NCI-H2107 treated with DMSO at 0.1 percent for 48 hours (cell line): Measurements from ENCODE around the gene CAPN3.

ENCODE experiments used
- DNase-seq: peaks from one replicate; lab custom pipeline; 2025; ENCODE audit not compliant: unreplicated experiment; lab: John Stamatoyannopoulos, UW

Gene CAPN3

DNA sequence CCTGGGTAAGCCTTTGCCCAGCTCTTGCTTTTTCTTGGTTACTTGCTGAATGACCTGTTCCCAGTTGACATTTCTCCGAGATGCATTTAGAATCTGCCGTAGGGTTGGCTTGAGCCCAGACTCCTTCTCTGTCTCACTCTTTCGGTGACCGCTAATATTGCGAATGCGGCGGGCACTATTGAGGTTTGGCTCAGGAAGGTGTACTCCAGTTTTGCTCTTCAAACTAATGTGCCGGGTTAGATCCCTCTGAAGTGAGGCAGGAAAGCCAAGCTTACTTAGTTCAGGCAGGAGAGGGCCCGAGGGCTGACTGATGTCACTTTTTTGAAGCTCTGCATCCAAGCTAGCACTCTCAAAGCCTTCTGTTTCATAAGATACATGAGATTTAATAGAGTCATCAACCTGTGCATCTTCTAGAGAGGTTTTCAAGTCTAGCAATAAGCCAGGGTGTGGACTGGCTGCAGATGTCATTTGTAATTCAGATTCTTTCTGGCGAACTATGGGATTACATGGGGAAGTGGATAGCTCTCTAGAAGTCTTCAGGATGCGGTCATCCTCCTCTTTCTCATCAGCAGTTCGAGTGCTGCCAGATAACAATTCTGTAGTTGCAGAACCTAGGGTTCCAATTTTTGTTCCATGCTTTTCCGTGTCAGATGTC is 90.6 kb downstream of the CAPN3 start:
- no peak for DNase-seq

DNA sequence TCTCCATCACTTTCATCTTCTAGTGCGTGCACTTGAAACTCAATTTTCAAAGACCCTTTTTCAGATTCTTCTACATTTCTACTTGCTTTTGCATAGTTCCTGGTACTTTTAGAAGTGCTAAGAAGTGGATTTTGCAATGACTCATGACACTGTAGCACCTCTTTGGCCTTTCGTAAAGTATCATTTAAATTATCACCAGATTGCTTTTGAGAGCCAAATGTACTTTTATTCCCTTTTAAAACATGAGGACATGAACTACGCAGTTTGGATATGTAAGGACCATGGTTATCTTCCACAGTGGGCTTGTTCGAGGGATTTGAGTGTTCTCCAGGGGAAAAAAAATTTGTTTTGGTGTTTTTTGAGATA is 91.1 kb downstream of the CAPN3 start:
- no peak for DNase-seq

DNA sequence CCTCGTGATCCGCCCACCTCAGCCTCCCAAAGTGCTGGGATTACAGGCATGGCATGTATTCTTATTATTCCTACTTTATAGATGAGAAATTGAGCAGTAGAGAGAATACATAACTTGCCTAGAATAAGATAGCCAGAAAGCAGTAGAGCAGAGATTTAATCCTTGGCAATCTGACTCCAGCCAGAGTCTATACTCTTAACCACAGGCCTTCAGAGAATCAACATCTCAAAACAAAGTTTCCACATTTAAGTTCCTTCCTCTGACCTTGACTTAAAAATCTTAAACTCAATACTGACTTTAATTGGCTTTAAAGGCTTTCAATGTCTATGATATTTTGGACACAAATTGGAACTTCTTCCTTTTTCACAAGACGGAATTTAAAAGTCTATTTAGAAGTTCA is 94.5 kb downstream of the CAPN3 start:
- no peak for DNase-seq

DNA sequence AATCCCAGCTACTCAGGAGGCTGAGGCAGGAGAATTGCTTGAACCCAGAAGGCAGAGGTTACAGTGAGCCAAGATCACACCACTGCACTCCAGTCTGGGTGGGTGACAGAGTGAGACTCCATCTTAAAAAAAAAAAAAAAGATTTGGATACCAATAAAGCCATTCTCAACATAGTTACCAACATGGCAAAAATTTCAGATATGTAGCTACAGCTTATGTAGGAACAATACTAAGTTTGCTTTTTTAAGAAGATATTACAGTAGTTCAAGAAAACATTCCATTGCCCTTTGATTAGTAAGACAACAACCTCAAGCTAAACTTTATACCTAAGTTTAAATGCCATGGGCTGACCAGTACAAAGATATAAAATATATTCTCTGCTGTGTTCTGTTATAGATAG is 97.2 kb downstream of the CAPN3 start:
- no peak for DNase-seq

DNA sequence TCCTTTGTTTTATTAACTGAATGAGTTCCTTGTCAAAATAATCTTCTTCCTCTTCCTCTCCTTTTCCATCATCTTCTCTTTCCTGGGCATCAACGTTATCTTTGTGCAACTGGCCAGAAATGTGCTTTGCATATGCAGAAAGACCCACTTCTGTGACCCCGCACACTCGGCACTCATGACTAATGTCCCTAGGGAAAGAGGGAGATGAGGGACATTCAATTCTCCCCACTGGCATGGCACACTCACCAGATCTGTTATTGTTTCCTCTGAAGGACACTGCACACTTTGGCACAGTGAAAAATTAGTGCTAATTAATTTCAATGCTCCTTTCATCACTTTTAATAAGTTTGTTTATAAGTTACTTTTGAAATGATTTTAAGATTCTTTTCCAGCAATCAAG is 97.7 kb downstream of the CAPN3 start:
- DNase-seq, result no peak

DNA sequence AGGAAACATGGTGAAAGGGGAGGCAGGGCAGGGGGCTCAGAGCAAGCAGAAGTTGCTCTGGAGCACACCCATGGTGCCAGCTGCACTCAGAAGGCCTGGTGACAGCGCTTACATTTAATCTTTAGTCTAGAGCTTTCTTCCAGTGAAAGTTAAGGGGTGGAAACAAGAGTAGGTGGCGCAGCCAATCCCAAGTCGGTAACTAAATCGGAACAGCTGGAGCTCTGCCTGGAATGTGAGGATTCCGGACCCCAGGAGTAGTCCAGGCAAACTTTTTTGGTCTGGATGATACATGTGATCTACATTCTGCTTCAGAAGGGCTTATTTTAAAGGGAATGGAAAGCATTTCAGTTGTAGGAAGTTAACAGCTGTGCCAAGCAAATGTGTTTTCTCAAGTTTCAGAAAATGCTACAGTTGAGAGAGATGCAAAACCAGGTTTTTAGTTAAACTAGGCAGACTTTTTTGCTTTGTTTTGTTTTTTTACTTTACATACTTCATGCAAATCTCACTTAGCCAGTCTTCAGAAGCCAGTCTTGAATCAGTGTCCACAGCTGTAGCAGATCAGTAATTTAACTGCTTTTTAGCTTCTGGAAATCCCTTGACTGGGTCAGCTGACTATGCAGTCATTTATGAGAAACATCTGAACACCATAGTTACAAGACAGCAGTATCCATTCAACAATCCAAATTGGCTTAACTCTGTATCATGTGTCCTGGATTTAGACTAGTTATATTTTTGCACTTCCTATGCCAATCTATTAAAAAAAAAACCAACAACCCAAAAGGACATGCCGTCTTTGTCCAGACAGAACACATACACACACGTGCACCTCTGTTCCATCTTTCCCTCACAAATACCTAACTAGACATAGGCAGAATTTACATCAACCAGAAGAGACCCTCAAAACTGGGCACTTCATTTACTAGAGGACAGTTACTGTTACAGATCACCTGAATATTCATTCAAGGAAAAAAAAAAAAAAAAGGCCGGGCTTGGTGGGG is 98.4 kb downstream of the CAPN3 start:
- no peak for DNase-seq

DNA sequence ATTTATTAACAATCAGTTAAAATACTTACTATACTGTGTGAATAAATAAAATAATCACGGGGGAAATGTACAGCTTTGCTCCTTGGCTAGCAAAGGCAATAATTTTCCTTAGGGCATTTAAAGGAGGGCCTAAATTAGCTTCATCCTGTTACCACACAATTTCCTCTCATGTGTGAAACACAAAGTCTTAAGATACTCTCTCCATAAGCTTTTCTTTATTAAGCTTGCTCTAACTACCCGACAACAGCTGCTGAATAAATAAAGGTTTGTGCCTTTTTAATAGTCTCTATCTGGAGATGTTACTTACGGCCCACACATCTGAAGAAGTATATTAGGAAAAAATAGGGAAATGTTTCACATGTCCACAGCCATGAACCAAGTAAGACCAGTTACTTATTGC is 102.0 kb downstream of the CAPN3 start:
- DNase-seq, result no peak
